Measurements from ENCODE around the gene AHCYL2. TPM values are rescaled to one million over a fixed set of nuclear protein-coding genes. Genes with fewer than 3 reads are reported as not detected.

AHCYL2 gene
- total RNA-seq, 1 experiment from 2014 or later: 20.2 TPM

- BruUV-seq (replicated peaks): no TSS peak
- Histone ChIP-seq H3K36me3 (ENCODE audit: control insufficient read depth, insufficient read depth, low read length) (no peaks in the 10 kb centered on the region), H3K27ac (ENCODE audit: low read length) (no peak overlapping the region), H3K9me3 (ENCODE audit: control insufficient read depth, insufficient read depth, low read depth, low read length) (no peaks in the 10 kb centered on the region), H3K4me1 (ENCODE audit: control insufficient read depth, insufficient read depth, low read length) (no peaks in the 10 kb centered on the region), H3K4me3 (ENCODE audit: low read depth in 2 of 2, low read length in 2 of 2) (no peak overlapping the region), H3K27me3 (ENCODE audit: control insufficient read depth, insufficient read depth, low read length) (no peaks in the 10 kb centered on the region)
- DNase-seq (ENCODE audit: low read depth, low spot score) (no peak), ATAC-seq (no peak)
- in situ Hi-C loops (cut with HindIII; ENCODE audit: low pct_unique_long_range_greater_than_20kb, low sequenced_read_pairs) (no loop called here), intact Hi-C loops (cut with micrococcal nuclease; ENCODE audit: unreplicated experiment) (no loop called here)
- TF ChIP-seq POLR2AphosphoS5 (IDR thresholded peaks at IDR 0.05; ENCODE audit: low read depth, low read length) (no peak), CTCF (IDR thresholded peaks at IDR 0.05) (no peak), SIN3A (IDR thresholded peaks at IDR 0.05; ENCODE audit: borderline replicate concordance, insufficient read depth, low read depth, low read length) (no peak), TCF7L2 (IDR thresholded peaks at IDR 0.05; ENCODE audit: low read depth, low read length) (no peak)
- TF ChIP-seq, protein P1, sequence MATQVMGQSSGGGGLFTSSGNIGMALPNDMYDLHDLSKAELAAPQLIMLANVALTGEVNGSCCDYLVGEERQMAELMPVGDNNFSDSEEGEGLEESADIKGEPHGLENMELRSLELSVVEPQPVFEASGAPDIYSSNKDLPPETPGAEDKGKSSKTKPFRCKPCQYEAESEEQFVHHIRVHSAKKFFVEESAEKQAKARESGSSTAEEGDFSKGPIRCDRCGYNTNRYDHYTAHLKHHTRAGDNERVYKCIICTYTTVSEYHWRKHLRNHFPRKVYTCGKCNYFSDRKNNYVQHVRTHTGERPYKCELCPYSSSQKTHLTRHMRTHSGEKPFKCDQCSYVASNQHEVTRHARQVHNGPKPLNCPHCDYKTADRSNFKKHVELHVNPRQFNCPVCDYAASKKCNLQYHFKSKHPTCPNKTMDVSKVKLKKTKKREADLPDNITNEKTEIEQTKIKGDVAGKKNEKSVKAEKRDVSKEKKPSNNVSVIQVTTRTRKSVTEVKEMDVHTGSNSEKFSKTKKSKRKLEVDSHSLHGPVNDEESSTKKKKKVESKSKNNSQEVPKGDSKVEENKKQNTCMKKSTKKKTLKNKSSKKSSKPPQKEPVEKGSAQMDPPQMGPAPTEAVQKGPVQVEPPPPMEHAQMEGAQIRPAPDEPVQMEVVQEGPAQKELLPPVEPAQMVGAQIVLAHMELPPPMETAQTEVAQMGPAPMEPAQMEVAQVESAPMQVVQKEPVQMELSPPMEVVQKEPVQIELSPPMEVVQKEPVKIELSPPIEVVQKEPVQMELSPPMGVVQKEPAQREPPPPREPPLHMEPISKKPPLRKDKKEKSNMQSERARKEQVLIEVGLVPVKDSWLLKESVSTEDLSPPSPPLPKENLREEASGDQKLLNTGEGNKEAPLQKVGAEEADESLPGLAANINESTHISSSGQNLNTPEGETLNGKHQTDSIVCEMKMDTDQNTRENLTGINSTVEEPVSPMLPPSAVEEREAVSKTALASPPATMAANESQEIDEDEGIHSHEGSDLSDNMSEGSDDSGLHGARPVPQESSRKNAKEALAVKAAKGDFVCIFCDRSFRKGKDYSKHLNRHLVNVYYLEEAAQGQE (IDR thresholded peaks at IDR 0.05; ENCODE audit: insufficient read depth in 1 of 2, low read depth in 2 of 2, low read length in 1 of 2): no peak
- ChIA-PET POLR2A (no interaction called here), CTCF (no interaction called here)
Measured at GRCh38 chr7:129313282-129313681, 88.5 kb downstream of the AHCYL2 start.

- Histone ChIP-seq H3K4me1 (ENCODE audit: control insufficient read depth, insufficient read depth, low read length) (no peaks in the 10 kb centered on the region), H3K9me3 (ENCODE audit: control insufficient read depth, insufficient read depth, low read depth, low read length) (no peaks in the 10 kb centered on the region), H3K4me3 (ENCODE audit: low read depth in 2 of 2, low read length in 2 of 2) (no peak overlapping the region), H3K27ac (ENCODE audit: low read length) (no peak overlapping the region), H3K36me3 (ENCODE audit: control insufficient read depth, insufficient read depth, low read length) (no peaks in the 10 kb centered on the region), H3K27me3 (ENCODE audit: control insufficient read depth, insufficient read depth, low read length) (no peaks in the 10 kb centered on the region)
- ATAC-seq: no peak
- in situ Hi-C loops (cut with HindIII; ENCODE audit: low pct_unique_long_range_greater_than_20kb, low sequenced_read_pairs): no loop called here
- intact Hi-C loops (cut with micrococcal nuclease; ENCODE audit: unreplicated experiment): no loop called here
- BruUV-seq (replicated peaks): no TSS peak
- TF ChIP-seq, protein P1 (IDR thresholded peaks at IDR 0.05; ENCODE audit: insufficient read depth in 1 of 2, low read depth in 2 of 2, low read length in 1 of 2): no peak
- no peak for TF ChIP-seq POLR2AphosphoS5 (IDR thresholded peaks at IDR 0.05; ENCODE audit: low read depth, low read length)
- no peak for TF ChIP-seq SIN3A (IDR thresholded peaks at IDR 0.05; ENCODE audit: borderline replicate concordance, insufficient read depth, low read depth, low read length)
- POLR2A ChIA-PET: no interaction called here
- CTCF ChIA-PET: no interaction called here
- DNase-seq (ENCODE audit: low read depth, low spot score): no peak
Measured at GRCh38 chr7:129315960-129316359, 91.1 kb downstream of the AHCYL2 start.
